PC-3 (cell line): Measurements from ENCODE around the gene KIF18B. TPM values are rescaled to one million over a fixed set of nuclear protein-coding genes. Genes with fewer than 3 reads are reported as not detected.
A peak's percentile ranks its signal among the peaks of the same experiment; 100 is the strongest.

Experiments used
- ATAC-seq: fragments of 200-7000 bp; cut with Tn5 transposase; 2 replicates; pipeline ENCODE4 v1.9.1; 2020; ENCODE audit warnings: mild to moderate bottlenecking, moderate library complexity
- BruUV-seq: library from RNA; stranded (reverse); fragments of 400-500 nt; replicated peaks from 2 replicates; lab custom pipeline; 2021; lab: Mats Ljungman, UMichigan
- CTCF ChIA-PET: fragments of 300-600 bp; sonication (Branson Sonifier 250); formaldehyde crosslinking; loops from one replicate; lab custom pipeline; 2022; ENCODE audit warnings: antibody characterized with exemption; lab: Charles Lee
- POLR2A ChIA-PET: fragments of 300-600 bp; sonication (Branson Sonifier 250); formaldehyde crosslinking; loops from one replicate; lab custom pipeline; 2022; ENCODE audit warnings: antibody characterized with exemption; ENCODE audit not compliant: unreplicated experiment; lab: Charles Lee
- DNase-seq: peaks from one replicate; pipeline ENCODE4 v3.0.0-alpha.2; 2015
- H2AFZ ChIP-seq: fragments of 300-600 bp; sonication (generic); 2 replicates; pipeline ENCODE4 v1.6.0; 2016; ENCODE audit warnings: antibody characterized with exemption, low read length
- H3F3A ChIP-seq: fragments of 300-600 bp; sonication (generic); one replicate; pipeline ENCODE4 v1.6.0; 2017; ENCODE audit warnings: antibody characterized with exemption, low read length, control low read depth, mild to moderate bottlenecking; ENCODE audit not compliant: unreplicated experiment
- H3K27ac ChIP-seq: fragments of 300-600 bp; sonication (generic); 2 replicates; pipeline ENCODE4 v1.5.1; 2016; ENCODE audit warnings: mild to moderate bottlenecking, low read length
- H3K27me3 ChIP-seq: fragments of 300-600 bp; sonication (generic); 2 replicates; pipeline ENCODE4 v1.6.1; 2016; ENCODE audit warnings: low read length, mixed read lengths
- H3K36me3 ChIP-seq: fragments of 300-600 bp; sonication (generic); 2 replicates; pipeline ENCODE4 v1.6.1; 2016; ENCODE audit warnings: low read depth, mixed run types, low read length, mixed read lengths
- H3K4me1 ChIP-seq: fragments of 300-600 bp; sonication (generic); 2 replicates; pipeline ENCODE4 v1.5.1; 2016; ENCODE audit warnings: low read length; ENCODE audit not compliant: insufficient read depth
- H3K4me2 ChIP-seq: fragments of 300-600 bp; sonication (generic); 2 replicates; pipeline ENCODE4 v1.6.0; 2016; ENCODE audit warnings: low read length
- H3K4me3 ChIP-seq: fragments of 300-600 bp; sonication (generic); 2 replicates; pipeline ENCODE4 v1.5.1; 2016; ENCODE audit warnings: mild to moderate bottlenecking, low read length, mixed read lengths
- H3K79me2 ChIP-seq: fragments of 300-600 bp; sonication (generic); 2 replicates; pipeline ENCODE4 v1.6.1; 2017; ENCODE audit warnings: low read length, mixed read lengths
- H3K9ac ChIP-seq: fragments of 300-600 bp; sonication (generic); 2 replicates; pipeline ENCODE4 v1.6.0; 2016; ENCODE audit warnings: mild to moderate bottlenecking, low read length
- H3K9me2 ChIP-seq: fragments of 300-600 bp; sonication (generic); replicated peaks from 2 replicates; pipeline ENCODE4 v1.6.1; 2016; ENCODE audit warnings: mixed run types, low read length, mixed read lengths
- H3K9me3 ChIP-seq: fragments of 300-600 bp; sonication (generic); 2 replicates; pipeline ENCODE4 v1.6.1; 2016; ENCODE audit warnings: low read length, mixed read lengths
- H4K20me1 ChIP-seq: fragments of 300-600 bp; sonication (generic); 2 replicates; pipeline ENCODE4 v1.6.1; 2016; ENCODE audit warnings: low read length, mixed read lengths
- CTCF ChIP-seq: fragments of 300-600 bp; sonication (generic); conservative IDR thresholded peaks from 2 replicates; pipeline ENCODE4 v1.5.1; 2017; ENCODE audit warnings: antibody characterized with exemption, low read depth, mild to moderate bottlenecking, low read length
- EZH2 ChIP-seq: fragments of 300-600 bp; sonication (generic); IDR thresholded peaks from one replicate; pipeline ENCODE4 v1.6.1; 2017; ENCODE audit warnings: antibody characterized with exemption, mild to moderate bottlenecking, low read length; ENCODE audit not compliant: unreplicated experiment
- EZH2phosphoT487 ChIP-seq: fragments of 300-600 bp; sonication (generic); IDR thresholded peaks from 2 replicates; pipeline ENCODE4 v1.6.1; 2018; ENCODE audit warnings: mild to moderate bottlenecking, antibody characterized with exemption, low read length, borderline replicate concordance
- intact Hi-C: fragments of 100-400 bp; cut with micrococcal nuclease; formaldehyde crosslinking; loops from 2 replicates; pipeline ENCODE4 v1.9.0; 2023
- total RNA-seq: library from RNA; depleted of rRNA; stranded (reverse); fragments of >200 nt; gene quantifications from 2 replicates; pipeline ENCODE4 v1.2.3, GENCODE V29; 2014

KIF18B gene
- total RNA-seq, 1 experiment from 2014 or later: 25.0 TPM

DNA sequence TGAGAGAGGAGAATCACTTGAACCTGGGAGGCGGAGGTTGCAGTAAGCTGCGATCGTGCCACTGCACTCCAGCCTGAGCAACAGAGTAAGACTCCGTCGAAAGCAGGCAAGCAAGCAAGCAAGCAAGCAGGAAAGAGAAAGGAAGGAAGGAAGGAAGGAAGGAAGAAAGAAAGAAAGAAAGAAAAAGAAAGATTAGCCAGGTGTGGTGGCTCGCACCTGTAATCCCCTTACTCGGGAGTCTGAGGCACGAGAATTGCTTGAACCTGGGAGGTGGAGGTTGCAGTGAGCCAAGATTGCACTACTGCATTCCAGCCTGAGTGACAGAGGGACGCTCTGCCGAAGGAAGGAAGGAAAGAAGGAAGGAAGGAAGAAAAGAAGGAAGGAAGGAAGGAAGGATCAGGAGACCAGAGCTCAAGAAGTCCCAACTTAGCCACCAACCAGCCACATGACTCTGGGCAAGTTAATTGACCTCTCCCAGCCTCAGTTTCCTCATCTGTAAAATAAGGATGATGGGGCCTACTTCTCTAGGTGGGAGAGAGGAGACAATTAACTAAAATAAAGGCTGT, 38.7 kb downstream of the KIF18B start:
- Histone ChIP-seq H3K36me3 (no peaks in the 10 kb centered on the region), H3K27ac (peak overlapping the region; percentile 71), H3K79me2 (no peaks in the 10 kb centered on the region), H3K27me3 (no peaks in the 10 kb centered on the region), H3K9me3 (no peaks in the 10 kb centered on the region), H3K4me1 (peaks cover 38% of the 10 kb centered on the region), H3K4me3 (no peak overlapping the region; the same call in 1 of the 2 replicates), H3F3A (no peaks in the 10 kb centered on the region), H2AFZ (no peak overlapping the region), H3K4me2 (peak overlapping the region; percentile 61), H4K20me1 (no peaks in the 10 kb centered on the region), H3K9ac (peak overlapping the region; percentile 3; the same call in 1 of the 2 replicates), H3K9me2 (no peaks in the 10 kb centered on the region)
- intact Hi-C loops: no loop called here
- DNase-seq (no peak), ATAC-seq (no peak)
- no TSS peak for BruUV-seq
- ChIA-PET POLR2A (no interaction called here), CTCF (interaction anchor here (1.0 to 2.5 kb wide), 3 partner anchors 12 to 226 kb away, joined by 4 to 13 read pairs (median 5); partner anchors contain the start of gene ACBD4)
- TF ChIP-seq EZH2 (no peak), EZH2phosphoT487 (no peak), CTCF (no peak)

GRCh38 chr17:44907729-44908470, 39.7 kb downstream of the KIF18B start:
- CTCF ChIA-PET: interaction anchor here (0.9 kb wide), 1 partner anchor 12 kb away, joined by 3 read pairs; no protein-coding TSS in a partner anchor
- ATAC-seq: no peak

DNA sequence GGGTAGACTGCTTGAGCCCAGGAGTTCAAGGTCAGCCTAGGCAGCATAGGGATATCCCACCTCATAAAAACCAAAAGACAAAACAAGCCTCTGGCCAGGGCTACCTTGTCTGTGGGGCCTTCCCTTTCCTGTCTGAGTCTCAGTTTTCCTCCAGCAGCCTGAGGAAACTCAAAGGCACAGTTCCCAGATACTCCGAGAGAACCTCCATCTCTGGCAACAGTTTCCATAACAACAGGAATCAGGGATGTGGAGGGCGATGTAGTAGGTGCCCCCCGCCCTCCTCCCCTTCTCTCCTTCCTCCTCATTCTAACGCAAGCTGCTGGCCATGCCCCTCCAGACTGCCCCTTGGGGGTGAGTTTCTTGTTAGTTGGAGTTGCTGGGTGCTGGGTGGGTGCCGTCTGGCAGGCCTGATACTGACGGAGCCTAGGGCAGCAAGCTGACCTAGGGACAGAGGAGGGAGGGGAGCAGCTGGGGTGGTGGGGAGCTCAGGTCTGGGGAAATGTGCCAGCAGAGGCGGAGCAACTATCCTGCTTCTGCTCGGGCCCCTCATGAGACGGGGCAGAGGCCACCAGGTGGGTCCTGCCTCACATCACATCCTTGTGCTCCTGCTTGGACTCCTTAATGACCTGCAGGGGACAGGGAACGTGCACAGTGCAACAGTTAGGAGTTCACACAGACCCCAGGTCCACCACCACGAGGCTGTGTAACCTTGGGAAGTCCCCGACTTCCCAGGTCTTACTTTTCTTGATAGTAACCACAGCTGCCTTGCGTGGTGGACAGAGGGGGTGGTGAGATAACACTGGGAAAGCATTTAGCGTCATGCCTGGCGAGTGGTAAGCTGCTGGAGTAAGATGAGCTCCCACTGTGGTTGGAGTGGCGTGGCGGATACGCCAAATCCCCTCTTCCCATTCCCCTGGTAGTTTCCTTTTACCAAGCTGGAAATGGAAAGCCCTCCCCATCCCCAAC, 40.5 kb downstream of the KIF18B start:
- POLR2A ChIA-PET: no interaction called here
- CTCF ChIA-PET: interaction anchor here (0.9 kb wide), 1 partner anchor 13 kb away, joined by 3 read pairs; no protein-coding TSS in a partner anchor

More at GRCh38 chr17:44907729-44908470, 39.7 kb downstream of the KIF18B start:
- no peak overlapping the region for H3K4me2 ChIP-seq
- no peak overlapping the region for H3K27ac ChIP-seq
- H3K4me3 ChIP-seq: no peak overlapping the region
- no peaks in the 10 kb centered on the region for H4K20me1 ChIP-seq
- DNase-seq: no peak
- H3K36me3 ChIP-seq: no peaks in the 10 kb centered on the region
- H3K9me2 ChIP-seq: no peaks in the 10 kb centered on the region
- no peaks in the 10 kb centered on the region for H3K27me3 ChIP-seq
- no peaks in the 10 kb centered on the region for H3K79me2 ChIP-seq
- peaks cover 38% of the 10 kb centered on the region for H3K4me1 ChIP-seq
- no TSS peak for BruUV-seq
- POLR2A ChIA-PET: no interaction called here
- H3K9ac ChIP-seq: no peak overlapping the region
- no peak overlapping the region for H2AFZ ChIP-seq
- no peaks in the 10 kb centered on the region for H3F3A ChIP-seq
- H3K9me3 ChIP-seq: no peaks in the 10 kb centered on the region
- intact Hi-C loops: no loop called here
- no peak for TF ChIP-seq EZH2phosphoT487
- no peak for TF ChIP-seq EZH2

More for the DNA sequence above, 40.5 kb downstream of the KIF18B start:
- DNase-seq (no peak), ATAC-seq (no peak)
- Histone ChIP-seq H3K9me2 (no peaks in the 10 kb centered on the region), H3K27ac (peak overlapping the region; percentile 82), H3K9ac (peak overlapping the region; percentile 50; the same call in 1 of the 2 replicates), H3K4me1 (peaks cover 43% of the 10 kb centered on the region), H3K27me3 (no peaks in the 10 kb centered on the region), H3K36me3 (no peaks in the 10 kb centered on the region), H3K4me3 (no peak overlapping the region), H2AFZ (no peak overlapping the region), H4K20me1 (no peaks in the 10 kb centered on the region), H3K9me3 (no peaks in the 10 kb centered on the region), H3K79me2 (no peaks in the 10 kb centered on the region), H3K4me2 (peak overlapping the region; percentile 64; the same call in 1 of the 2 replicates), H3F3A (no peaks in the 10 kb centered on the region)
- BruUV-seq: no TSS peak
- intact Hi-C loops: no loop called here
- no peak for TF ChIP-seq EZH2phosphoT487
- TF ChIP-seq CTCF: no peak
- TF ChIP-seq EZH2: no peak
